Spleen (tissue), 7 donors: ENCODE data around the gene EIF3K.
A peak's percentile ranks its signal among the peaks of the same experiment; 100 is the strongest.

ENCODE experiments used
- POLR2A ChIP-seq, 3 donors: fragments of 450-650 bp; IDR thresholded peaks; one replicate each; pipeline ENCODE4 v1.5.1; 2017; ENCODE audit warnings: antibody characterized with exemption in 3 of 3, mild to moderate bottlenecking in 1 of 3
- POLR2AphosphoS5 ChIP-seq, 3 donors: sonication (generic); formaldehyde crosslinking; IDR thresholded peaks; one replicate each; pipeline ENCODE4 v1.5.1; 2017; ENCODE audit warnings: antibody characterized with exemption in 3 of 3
- TF ChIP-seq, protein P1 (sequence below), 11 experiments: fragments of 200-600 bp in 7 of 11; fragments of 450-650 bp in 4 of 11; sonication (generic) in 4 of 11; IDR thresholded peaks in 8 of 11; conservative IDR thresholded peaks in 3 of 11; 1 replicate in 7 of 11; 2 replicates in 4 of 11; pipeline versions ENCODE4 v1.4.0 to v1.8.0; 2016 to 2021; ENCODE audit warnings: antibody characterized with exemption in 11 of 11, inconsistent platforms in 4 of 11, mild to moderate bottlenecking in 1 of 11
- donor health status: DM: no; HTN: no; CAD: no; lungs with moderate emphysema.
- donor health status: DM: no; HTN: no; CAD: no.
- donor health status: DM: no; HTN: no; CAD: no.

DNA sequence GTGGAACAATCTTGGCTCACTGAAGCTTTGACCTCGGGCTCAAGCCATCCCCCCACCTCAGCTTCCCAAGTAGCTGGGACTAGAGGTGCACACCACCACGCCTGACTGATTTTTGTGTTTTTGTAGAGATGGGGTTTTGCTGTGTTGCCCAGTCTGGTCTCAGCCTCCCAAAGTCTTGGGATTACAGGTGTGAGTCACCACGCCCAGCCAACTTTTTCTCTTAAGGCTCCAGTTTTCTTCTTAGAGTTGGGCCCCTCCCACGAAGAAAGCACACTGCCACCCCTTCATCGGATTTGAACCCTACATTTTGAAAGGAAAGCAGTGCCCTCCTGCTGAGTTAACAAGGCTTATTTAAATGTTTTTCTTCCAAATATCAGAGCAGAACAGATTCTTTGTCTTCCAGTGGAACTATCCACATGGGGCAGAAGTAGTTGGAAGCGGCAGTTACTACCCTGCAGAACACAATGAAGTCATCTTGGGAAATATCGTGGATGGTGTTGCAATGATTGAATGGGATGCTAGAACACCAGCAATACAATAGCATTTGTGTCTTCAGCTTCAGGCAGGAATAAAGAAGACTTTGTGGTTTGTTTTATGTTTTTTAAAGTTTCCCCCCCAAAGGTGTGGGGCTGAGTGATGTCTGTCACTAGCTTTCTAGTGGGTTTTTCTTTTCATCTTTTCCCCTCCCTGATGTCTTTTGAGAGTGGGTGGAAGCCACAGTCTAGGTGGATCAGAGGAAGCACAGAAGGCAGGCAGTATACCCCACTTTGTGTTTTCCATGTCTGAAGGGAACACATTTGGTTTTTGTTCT is 37.4 kb downstream of the EIF3K start:
- TF ChIP-seq, protein P1, sequence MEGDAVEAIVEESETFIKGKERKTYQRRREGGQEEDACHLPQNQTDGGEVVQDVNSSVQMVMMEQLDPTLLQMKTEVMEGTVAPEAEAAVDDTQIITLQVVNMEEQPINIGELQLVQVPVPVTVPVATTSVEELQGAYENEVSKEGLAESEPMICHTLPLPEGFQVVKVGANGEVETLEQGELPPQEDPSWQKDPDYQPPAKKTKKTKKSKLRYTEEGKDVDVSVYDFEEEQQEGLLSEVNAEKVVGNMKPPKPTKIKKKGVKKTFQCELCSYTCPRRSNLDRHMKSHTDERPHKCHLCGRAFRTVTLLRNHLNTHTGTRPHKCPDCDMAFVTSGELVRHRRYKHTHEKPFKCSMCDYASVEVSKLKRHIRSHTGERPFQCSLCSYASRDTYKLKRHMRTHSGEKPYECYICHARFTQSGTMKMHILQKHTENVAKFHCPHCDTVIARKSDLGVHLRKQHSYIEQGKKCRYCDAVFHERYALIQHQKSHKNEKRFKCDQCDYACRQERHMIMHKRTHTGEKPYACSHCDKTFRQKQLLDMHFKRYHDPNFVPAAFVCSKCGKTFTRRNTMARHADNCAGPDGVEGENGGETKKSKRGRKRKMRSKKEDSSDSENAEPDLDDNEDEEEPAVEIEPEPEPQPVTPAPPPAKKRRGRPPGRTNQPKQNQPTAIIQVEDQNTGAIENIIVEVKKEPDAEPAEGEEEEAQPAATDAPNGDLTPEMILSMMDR (IDR thresholded peaks at IDR 0.05 in 8 of 11, conservative IDR thresholded peaks at IDR 0.05 in 3 of 11) = no peak
- TF ChIP-seq POLR2AphosphoS5 (IDR thresholded peaks at IDR 0.05) (peak in 1 of 3 donors; percentile 9), POLR2A (IDR thresholded peaks at IDR 0.05) (no peak)
